GM23248 (cell line): Measurements from ENCODE around the gene ABITRAM.

ENCODE experiments used
- EZH2 ChIP-seq: fragments of 200-600 bp; sonication (generic); IDR thresholded peaks from 2 replicates; pipeline ENCODE4 v1.6.1; 2018; ENCODE audit warnings: antibody characterized with exemption, mild to moderate bottlenecking; ENCODE audit not compliant: insufficient read depth, poor library complexity, severe bottlenecking
- EZH2phosphoT487 ChIP-seq: fragments of 200-600 bp; sonication (generic); IDR thresholded peaks from 2 replicates; pipeline ENCODE4 v1.6.1; 2018; ENCODE audit warnings: antibody characterized with exemption, moderate library complexity, mild to moderate bottlenecking, low read depth; ENCODE audit not compliant: insufficient read depth

- no peak for TF ChIP-seq EZH2phosphoT487
- TF ChIP-seq EZH2: no peak
Measured at GRCh38 chr9:108905494-108905893, 28.7 kb upstream of the ABITRAM start.
